HG03064 (cell line): ENCODE results near the gene KCNIP3.
A peak's percentile ranks its signal among the peaks of the same experiment; 100 is the strongest.

Experiments
- ATAC-seq: cut with Tn5 transposase; IDR thresholded peaks from one replicate; pipeline ENCODE4 v1.9.1; 2021; ENCODE audit warnings: low read depth; ENCODE audit not compliant: unreplicated experiment

The KCNIP3 gene

GRCh38 chr2:95326433-95327140, 29.4 kb downstream of the KCNIP3 start:
- ATAC-seq = no peak

GRCh38 chr2:95327861-95328260, 30.7 kb downstream of the KCNIP3 start:
- ATAC-seq = no peak

GRCh38 chr2:95328358-95329125, 31.4 kb downstream of the KCNIP3 start:
- ATAC-seq = no peak

GRCh38 chr2:95329401-95329800, 32.3 kb downstream of the KCNIP3 start:
- no peak for ATAC-seq

GRCh38 chr2:95329891-95330793, 33.0 kb downstream of the KCNIP3 start:
- no peak for ATAC-seq

GRCh38 chr2:95330794-95331338, 33.7 kb downstream of the KCNIP3 start:
- ATAC-seq = no peak

- ATAC-seq = no peak
Measured at GRCh38 chr2:95331606-95332005, 34.5 kb downstream of the KCNIP3 start.

GRCh38 chr2:95332036-95332435, 34.9 kb downstream of the KCNIP3 start:
- no peak for ATAC-seq

GRCh38 chr2:95333056-95333455, 35.9 kb downstream of the KCNIP3 start:
- no peak for ATAC-seq

- ATAC-seq = no peak
Measured at GRCh38 chr2:95333888-95334338, 36.8 kb downstream of the KCNIP3 start.

GRCh38 chr2:95334916-95335641, 37.9 kb downstream of the KCNIP3 start:
- no peak for ATAC-seq

GRCh38 chr2:95336406-95336805, 39.3 kb downstream of the KCNIP3 start:
- ATAC-seq = no peak

GRCh38 chr2:95337829-95338228, 40.7 kb downstream of the KCNIP3 start:
- no peak for ATAC-seq

GRCh38 chr2:95342556-95343320, 45.6 kb downstream of the KCNIP3 start:
- ATAC-seq = no peak

- ATAC-seq = no peak
Measured at GRCh38 chr2:95343429-95344214, 46.5 kb downstream of the KCNIP3 start.

GRCh38 chr2:95344215-95344583, 47.1 kb downstream of the KCNIP3 start:
- ATAC-seq = no peak

GRCh38 chr2:95344656-95345055, 47.5 kb downstream of the KCNIP3 start:
- ATAC-seq = no peak

- ATAC-seq = peak; percentile 14
Measured at GRCh38 chr2:95345081-95345562, 48.0 kb downstream of the KCNIP3 start.
